Nephron progenitor cell (in vitro differentiated cells): ENCODE measurements around the gene EN1.

Experiments
- DNase-seq: peaks from one replicate; pipeline ENCODE4 v3.0.0; 2021
- H3K27ac Mint-ChIP-seq: 2 replicates; pipeline ENCODE4 v1.8.0; 2021; ENCODE audit warnings: mild to moderate bottlenecking, moderate library complexity, mixed read lengths
- H3K27me3 Mint-ChIP-seq: 2 replicates; pipeline ENCODE4 v1.8.0; 2021; ENCODE audit warnings: mild to moderate bottlenecking, low read depth, mixed read lengths; ENCODE audit not compliant: poor library complexity
- H3K36me3 Mint-ChIP-seq: 2 replicates; pipeline ENCODE4 v1.8.0; 2021; ENCODE audit warnings: low read depth, mixed read lengths
- H3K4me1 Mint-ChIP-seq: 2 replicates; pipeline ENCODE4 v1.8.0; 2021; ENCODE audit warnings: mixed read lengths
- H3K4me3 Mint-ChIP-seq: 2 replicates; pipeline ENCODE4 v1.8.0; 2021; ENCODE audit warnings: mild to moderate bottlenecking, moderate library complexity, mixed read lengths
- H3K9me3 Mint-ChIP-seq: 2 replicates; pipeline ENCODE4 v1.8.0; 2021; ENCODE audit warnings: mild to moderate bottlenecking, moderate library complexity, mixed read lengths
- CTCF ChIP-seq: fragments of 200-600 bp; sonication (generic); IDR thresholded peaks from 2 replicates; pipeline ENCODE4 v1.5.0; 2021; ENCODE audit warnings: antibody characterized with exemption

The EN1 gene

DNA sequence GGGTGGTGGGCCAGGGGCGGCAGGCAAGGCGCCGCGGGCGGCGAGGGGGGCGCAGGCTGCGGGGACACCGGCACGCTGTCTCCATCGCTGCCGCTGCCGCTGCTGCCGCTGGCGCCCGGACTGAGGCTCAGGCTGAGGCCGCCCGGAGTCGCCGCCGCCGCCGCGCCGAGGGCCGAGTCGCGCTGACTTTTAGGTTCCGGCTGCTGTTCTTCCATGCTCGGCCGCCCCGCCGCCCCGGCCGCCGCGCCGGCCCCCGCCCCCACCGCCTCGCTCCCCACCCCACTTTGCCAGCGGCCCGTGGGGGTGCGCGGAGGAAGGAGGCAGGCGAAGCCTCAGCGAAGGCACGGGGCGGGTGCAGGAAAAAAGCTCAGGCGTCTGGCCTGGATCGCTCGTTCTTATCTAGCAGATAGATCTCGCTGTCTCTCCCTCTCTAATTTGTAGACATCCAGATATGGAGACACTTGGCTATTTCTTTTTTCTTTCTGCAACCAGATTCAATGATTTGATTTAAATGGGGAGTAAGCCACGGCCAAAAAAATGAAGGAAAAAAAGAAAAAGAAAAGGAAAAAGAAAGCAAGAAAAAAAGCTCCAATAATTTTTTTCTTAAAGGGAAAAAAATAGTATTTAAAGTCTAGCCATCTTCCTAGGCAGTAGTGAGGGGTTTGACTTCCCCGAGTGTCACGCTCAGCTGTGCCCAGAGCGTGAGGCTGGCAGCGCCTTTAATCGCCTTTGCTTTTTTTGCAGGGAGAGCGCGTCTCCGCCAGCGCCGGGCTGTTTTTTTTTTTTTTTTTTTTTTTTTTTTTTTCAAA, at the start of gene EN1:
EN1 (minus strand) TSS at position 696 of the 809 bp plus-strand sequence; CDS start at position 215, 481 bp downstream.
- no peak within 1 kb of the TSS for H3K27ac Mint-ChIP-seq
- peaks cover 97% of the 10 kb centered on the region for H3K27me3 Mint-ChIP-seq
- H3K4me1 Mint-ChIP-seq = peaks cover 58% of the 10 kb centered on the region
- H3K9me3 Mint-ChIP-seq = no peaks in the 10 kb centered on the region
- no peak for TF ChIP-seq CTCF
- H3K4me3 Mint-ChIP-seq = peak within 1 kb of the TSS; percentile 70
- DNase-seq = no peak
- H3K36me3 Mint-ChIP-seq = no peaks in the 10 kb centered on the region

GRCh38 chr2:118893100-118893499, 45.7 kb upstream of the EN1 start:
- no peak overlapping the region for H3K4me3 Mint-ChIP-seq
- H3K36me3 Mint-ChIP-seq = no peaks in the 10 kb centered on the region
- no peak for DNase-seq
- H3K27me3 Mint-ChIP-seq = peaks cover 15% of the 10 kb centered on the region
- H3K9me3 Mint-ChIP-seq = peaks cover 28% of the 10 kb centered on the region
- TF ChIP-seq CTCF = no peak
- no peak overlapping the region for H3K27ac Mint-ChIP-seq
- H3K4me1 Mint-ChIP-seq = no peaks in the 10 kb centered on the region

GRCh38 chr2:118889995-118890394, 42.5 kb upstream of the EN1 start:
- Mint-ChIP-seq H3K27ac (no peak overlapping the region), H3K36me3 (no peaks in the 10 kb centered on the region), H3K4me3 (no peak overlapping the region), H3K27me3 (peaks cover 19% of the 10 kb centered on the region), H3K9me3 (peaks cover 29% of the 10 kb centered on the region), H3K4me1 (no peaks in the 10 kb centered on the region)
- no peak for TF ChIP-seq CTCF
- no peak for DNase-seq

DNA sequence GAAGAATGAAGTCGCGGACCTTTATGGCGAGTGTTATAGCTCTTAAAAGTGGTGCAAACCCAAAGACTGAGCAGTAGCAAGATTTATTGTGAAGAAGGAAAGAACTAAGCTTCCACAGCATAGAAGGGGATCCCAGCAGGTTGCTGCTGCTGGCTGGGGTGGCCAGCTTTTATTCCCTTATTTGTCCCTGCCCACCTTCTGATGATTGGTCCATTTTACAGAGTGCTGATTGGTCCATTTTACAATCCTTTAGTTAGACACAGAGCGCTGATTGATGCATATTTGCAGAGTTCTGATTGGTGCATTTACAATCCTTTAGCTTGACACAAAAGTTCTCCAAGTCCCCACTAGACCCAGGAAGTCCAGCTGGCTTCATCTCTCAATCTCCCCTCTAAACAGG, 36.3 kb upstream of the EN1 start:
- TF ChIP-seq CTCF = no peak
- Mint-ChIP-seq H3K36me3 (no peaks in the 10 kb centered on the region), H3K4me1 (no peaks in the 10 kb centered on the region), H3K27me3 (peaks cover 62% of the 10 kb centered on the region), H3K9me3 (peaks cover 4% of the 10 kb centered on the region), H3K4me3 (no peak overlapping the region), H3K27ac (no peak overlapping the region)
- DNase-seq = no peak

GRCh38 chr2:118882693-118883336, 35.4 kb upstream of the EN1 start:
- H3K4me1 Mint-ChIP-seq = no peaks in the 10 kb centered on the region
- no peak overlapping the region for H3K27ac Mint-ChIP-seq
- peak; percentile 95 for TF ChIP-seq CTCF
- peak; percentile 64 for DNase-seq
- H3K4me3 Mint-ChIP-seq = peak overlapping the region; percentile 68
- peaks cover 72% of the 10 kb centered on the region for H3K27me3 Mint-ChIP-seq
- no peaks in the 10 kb centered on the region for H3K9me3 Mint-ChIP-seq
- H3K36me3 Mint-ChIP-seq = no peaks in the 10 kb centered on the region
